Pancreas (tissue), 10 donors: ENCODE results near the gene CLEC3B. TPM values are rescaled to one million over a fixed set of nuclear protein-coding genes. Genes with fewer than 3 reads are reported as not detected.
"Not testable (repeated sequence)": the region's sequence is repeated elsewhere in the genome, so short reads cannot be mapped to it uniquely, and the experiment has no call there.

Experiments
- ATAC-seq, 4 donors: fragments of 200-7000 bp; cut with Tn5 transposase; one replicate each; pipeline versions ENCODE4 v1.8.0 to v1.9.1; 2020; ENCODE audit warnings: mild to moderate bottlenecking in 4 of 4, moderate library complexity in 4 of 4
- DNase-seq, 6 donors: peaks; one replicate each; pipeline ENCODE4 v3.0.0-alpha.2; 2020
- FAIRE-seq: peaks from 2 replicates; lab custom pipeline; 2012; peaks lifted over from hg19 to GRCh38; lab: Jason Lieb, UNC
- H3K27ac ChIP-seq, 4 donors: fragments of 200-600 bp; sonication (generic); 1 replicate in 3 of 4; 2 replicates in 1 of 4; pipeline versions ENCODE4 v1.5.0 to v1.8.0; 2020
- H3K27me3 ChIP-seq, 4 donors: fragments of 200-600 bp; one replicate each; pipeline ENCODE4 v1.8.0; 2021
- H3K36me3 ChIP-seq, 3 donors: fragments of 200-600 bp; sonication (generic) in 1 of 3; one replicate each; pipeline versions ENCODE4 v1.5.0 to v1.8.0; 2020 to 2021
- H3K4me1 ChIP-seq, 3 donors: fragments of 200-600 bp; one replicate each; pipeline ENCODE4 v1.8.0; 2021
- H3K4me3 ChIP-seq, 4 donors: fragments of 200-600 bp; sonication (generic) in 2 of 4; one replicate each; pipeline versions ENCODE4 v1.5.0 to v1.8.0; 2020 to 2021
- H3K9me3 ChIP-seq, 4 donors: fragments of 200-600 bp; one replicate each; pipeline ENCODE4 v1.8.0; 2021
- CTCF ChIP-seq, 4 donors: fragments of 200-600 bp; sonication (generic) in 3 of 4; IDR thresholded peaks; one replicate each; pipeline versions ENCODE4 v1.5.0 to v1.8.0; 2021; ENCODE audit warnings: antibody characterized with exemption in 4 of 4
- WGBS, 2 donors: extraction: QIAGEN DNeasy Blood & Tissue Kit; methylation state at CpG; one replicate each; pipeline ENCODE4 v1.1.7; 2013; 5-methylcytosine and 5-hydroxymethylcytosine counted together
- intact Hi-C, 3 donors: fragments of 100-400 bp; cut with DNase I; formaldehyde crosslinking; loops; one replicate each; pipeline versions ENCODE4 v1.11.1 to v1.14.2; 2022
- polyA plus RNA-seq, 2 donors: library from polyadenylated mRNA; stranded (reverse); fragments of 200-250 nt; gene quantifications; one replicate each; pipeline ENCODE4 v1.2.3, GENCODE V29; 2013
- total RNA-seq, 6 donors: library from RNA; stranded (reverse); fragmentation: NEBNext Ultra II Directional in 4 of 6; extraction: Animal tissue kit (Norgen Biotek cat#: 25700) in 4 of 6; gene quantifications; one replicate each; pipeline versions ENCODE4 v1.2.1 to v1.2.4, GENCODE V29; 2021 to 2023
- donor health status: healthy with polysubstance abuse.
- donor health status: DM: no; HTN: no; CAD: no; lungs with moderate emphysema.
- donor health status: DM: no; HTN: no; CAD: no.
- donor health status: control.
- donor health status: control.
- donor health status: Bipolar disorder and iron deficiency.
- donor health status: DM: yes; HTN: yes; CAD: no.
- donor health status: DM: no; HTN: no; CAD: no.
- donor health status: DM: no; HTN: no; CAD: no.
- donor health status: DM: yes; HTN: yes; CAD: no.

CLEC3B gene
- total and polyA plus RNA-seq, 8 donors: 1.3 to 31.9 (median 7.8) TPM

GRCh38 chr3:45043728-45044299 lies 17.7 kb downstream of the CLEC3B start:
- ATAC-seq: peak in 1 of 4 donors; percentile 40
- no peak for TF ChIP-seq CTCF (IDR thresholded peaks at IDR 0.05)
- no peak for FAIRE-seq
- DNase-seq: no peak
- no peak overlapping the region for H3K4me3 ChIP-seq
- no peak overlapping the region for H3K27ac ChIP-seq
- intact Hi-C loops: loop anchor here in 1 of 3 donors (10.0 kb wide), 1 partner anchor 161 kb away; no protein-coding TSS in a partner anchor
- no peaks in the 10 kb centered on the region for H3K36me3 ChIP-seq
- 83 to 92% methylated on average over 2 of the region's 2 CpGs for WGBS, 2 donors
- H3K27me3 ChIP-seq: no peaks in the 10 kb centered on the region
- H3K4me1 ChIP-seq: peaks cover 0 to 7% (median 0%) of the 10 kb centered on the region in 3 donors
- H3K9me3 ChIP-seq: no peaks in the 10 kb centered on the region

- Histone ChIP-seq H3K9me3 (no peaks in the 10 kb centered on the region), H3K27me3 (no peaks in the 10 kb centered on the region), H3K4me1 (no peaks in the 10 kb centered on the region), H3K4me3 (no peak overlapping the region), H3K27ac (no peak overlapping the region), H3K36me3 (no peaks in the 10 kb centered on the region)
- DNase-seq: no peak
- intact Hi-C loops: loop anchor here in 1 of 3 donors (10.0 kb wide), 1 partner anchor 157 kb away; no protein-coding TSS in a partner anchor
- 72 to 77% methylated on average over 4 of the region's 4 CpGs for WGBS, 2 donors
- no peak for FAIRE-seq
- no peak for TF ChIP-seq CTCF (IDR thresholded peaks at IDR 0.05)
- ATAC-seq: no peak
Observed at GRCh38 chr3:45048244-45048643, 22.1 kb downstream of the CLEC3B start.

GRCh38 chr3:45049807-45050206 lies 23.7 kb downstream of the CLEC3B start:
- no peak for FAIRE-seq
- intact Hi-C loops: loop anchor here in 1 of 3 donors (10.0 kb wide), 1 partner anchor 155 kb away; no protein-coding TSS in a partner anchor

DNA sequence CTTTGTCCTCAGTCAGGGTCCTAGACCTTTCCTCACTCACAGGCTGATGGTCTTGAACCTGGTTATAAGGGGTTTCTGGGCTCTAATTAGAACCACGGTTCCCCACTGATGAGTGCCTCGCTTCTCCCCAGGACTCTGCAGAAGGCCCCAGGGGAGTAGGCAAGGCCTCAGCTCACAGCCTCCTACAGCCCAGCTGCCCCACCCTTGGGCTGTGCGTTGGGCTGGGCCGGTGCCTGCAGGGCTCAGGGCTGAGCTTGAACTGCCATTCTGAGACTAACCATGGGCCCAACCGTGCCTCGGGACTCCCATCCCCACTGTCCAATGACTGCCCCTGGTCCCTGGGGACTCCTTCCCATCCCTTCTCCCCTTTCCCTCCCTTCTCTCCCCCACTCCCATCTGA lies 25.6 kb downstream of the CLEC3B start:
- no peak for FAIRE-seq

More at GRCh38 chr3:45049807-45050206, 23.7 kb downstream of the CLEC3B start:
- no peaks in the 10 kb centered on the region for H3K4me1 ChIP-seq
- H3K4me3 ChIP-seq: no peak overlapping the region
- no peak for DNase-seq
- H3K27me3 ChIP-seq: no peaks in the 10 kb centered on the region
- H3K27ac ChIP-seq: no peak overlapping the region
- no peak for TF ChIP-seq CTCF (IDR thresholded peaks at IDR 0.05)
- ATAC-seq: no peak
- H3K9me3 ChIP-seq: no peaks in the 10 kb centered on the region
- no peaks in the 10 kb centered on the region for H3K36me3 ChIP-seq
- 65 to 70% methylated on average over 4 of the region's 4 CpGs for WGBS, 2 donors

GRCh38 chr3:45053805-45054195 lies 27.7 kb downstream of the CLEC3B start:
- ATAC-seq, FAIRE-seq, H3K4me3 ChIP-seq, H3K9me3 ChIP-seq, H3K27me3 ChIP-seq, intact Hi-C loops, H3K27ac ChIP-seq, H3K36me3 ChIP-seq, H3K4me1 ChIP-seq, DNase-seq: not testable (repeated sequence)
- WGBS, 2 donors: 82 to 87% methylated on average over 1 of the region's 1 CpG

More for the DNA sequence above, 25.6 kb downstream of the CLEC3B start:
- Histone ChIP-seq H3K36me3 (no peaks in the 10 kb centered on the region), H3K4me3 (no peak overlapping the region), H3K27me3 (no peaks in the 10 kb centered on the region), H3K27ac (no peak overlapping the region), H3K4me1 (no peaks in the 10 kb centered on the region), H3K9me3 (no peaks in the 10 kb centered on the region)
- 87 to 92% methylated on average over 6 of the region's 6 CpGs for WGBS, 2 donors
- intact Hi-C loops: no loop called here
- no peak for ATAC-seq
- TF ChIP-seq CTCF (IDR thresholded peaks at IDR 0.05): no peak
- DNase-seq: no peak
